Stimulated activated CD4-positive, alpha-beta T cell treated with anti-CD3 and anti-CD28 coated beads, Interleukin-12 subunit alpha, Interleukin-12 subunit beta, amount 100 ng/mL, for 24 hours (primary cell): Measurements from ENCODE around the gene RAP1GAP2.
"Not testable (repeated sequence)": the region's sequence is repeated elsewhere in the genome, so short reads cannot be mapped to it uniquely, and the experiment has no call there.

ENCODE experiments used
- DNase-seq, 2 experiments: peaks; one replicate each; pipeline ENCODE4 v3.0.0-alpha.2; 2020; ENCODE audit warnings: low read depth in 2 of 2

Gene RAP1GAP2

DNA sequence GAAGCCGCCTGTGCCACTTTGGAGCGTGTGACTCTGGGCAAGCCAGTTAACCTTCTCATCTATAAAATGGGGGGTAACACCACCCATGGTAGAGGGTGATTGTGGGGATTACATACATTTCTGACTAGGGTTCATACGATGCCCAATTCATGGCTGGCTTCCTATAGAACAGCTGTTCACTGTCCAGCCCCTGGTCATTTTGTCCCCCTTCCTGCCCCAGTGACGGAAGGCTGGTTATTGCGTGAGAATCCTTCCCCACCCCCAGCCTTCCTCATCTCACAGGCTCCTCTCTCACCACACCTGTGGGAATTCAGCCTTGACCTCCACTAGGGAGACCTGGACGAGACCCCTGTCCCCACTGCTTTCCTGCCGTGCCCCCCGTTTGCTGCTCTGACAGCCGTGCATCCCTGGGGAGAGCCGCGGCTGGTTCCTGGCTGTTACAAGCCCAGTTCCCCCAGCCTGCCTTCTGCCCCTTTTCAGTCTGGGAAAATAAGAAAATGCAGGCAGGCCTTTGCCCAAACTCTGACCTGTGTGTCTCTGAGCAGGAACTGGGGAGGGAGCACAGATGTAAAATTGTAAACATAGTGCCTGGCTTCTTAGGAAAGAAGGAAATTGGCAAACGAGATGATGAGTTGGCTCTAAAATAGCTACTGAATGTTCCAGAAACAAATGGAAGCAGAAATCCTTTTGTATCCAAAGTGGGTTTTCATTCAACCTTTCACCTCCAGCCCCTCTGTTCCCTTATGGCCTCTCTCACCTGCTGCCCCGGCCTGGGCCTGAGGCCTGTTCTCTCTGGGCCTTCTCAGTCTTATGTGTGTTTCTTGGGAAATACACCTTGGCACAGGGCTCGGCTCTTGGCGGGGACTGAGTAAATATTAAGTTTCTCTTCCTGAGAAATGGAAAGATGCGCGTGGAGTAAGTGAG is 199.9 kb downstream of the RAP1GAP2 start:
- no peak for DNase-seq

- no peak for DNase-seq
These were observed 200.8 kb downstream of the RAP1GAP2 start for GRCh38 chr17:2996810-2997670.

DNA sequence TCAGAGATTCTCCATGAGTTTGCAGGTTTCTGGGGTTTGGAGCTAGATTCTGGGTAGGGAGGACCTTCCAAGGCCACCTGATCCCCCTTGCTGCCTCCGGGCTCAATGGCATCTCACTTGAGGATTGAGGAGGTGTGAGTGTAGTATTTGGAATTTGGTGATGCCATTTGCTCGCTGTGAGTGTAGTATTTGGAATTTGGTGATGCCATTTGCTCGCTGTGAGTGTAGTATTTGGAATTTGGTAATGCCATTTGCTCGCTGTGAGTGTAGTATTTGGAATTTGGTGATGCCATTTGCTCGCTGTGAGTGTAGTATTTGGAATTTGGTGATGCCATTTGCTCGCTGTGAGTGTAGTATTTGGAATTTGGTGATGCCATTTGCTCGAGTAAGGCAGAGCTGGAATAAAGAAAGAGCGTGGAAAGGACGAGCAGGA is 202.2 kb downstream of the RAP1GAP2 start:
- not testable (repeated sequence) for DNase-seq

- no peak for DNase-seq
These were observed 206.5 kb downstream of the RAP1GAP2 start for GRCh38 chr17:3002538-3003295.

GRCh38 chr17:3003296-3004149 is 207.3 kb downstream of the RAP1GAP2 start:
- DNase-seq: no peak

DNA sequence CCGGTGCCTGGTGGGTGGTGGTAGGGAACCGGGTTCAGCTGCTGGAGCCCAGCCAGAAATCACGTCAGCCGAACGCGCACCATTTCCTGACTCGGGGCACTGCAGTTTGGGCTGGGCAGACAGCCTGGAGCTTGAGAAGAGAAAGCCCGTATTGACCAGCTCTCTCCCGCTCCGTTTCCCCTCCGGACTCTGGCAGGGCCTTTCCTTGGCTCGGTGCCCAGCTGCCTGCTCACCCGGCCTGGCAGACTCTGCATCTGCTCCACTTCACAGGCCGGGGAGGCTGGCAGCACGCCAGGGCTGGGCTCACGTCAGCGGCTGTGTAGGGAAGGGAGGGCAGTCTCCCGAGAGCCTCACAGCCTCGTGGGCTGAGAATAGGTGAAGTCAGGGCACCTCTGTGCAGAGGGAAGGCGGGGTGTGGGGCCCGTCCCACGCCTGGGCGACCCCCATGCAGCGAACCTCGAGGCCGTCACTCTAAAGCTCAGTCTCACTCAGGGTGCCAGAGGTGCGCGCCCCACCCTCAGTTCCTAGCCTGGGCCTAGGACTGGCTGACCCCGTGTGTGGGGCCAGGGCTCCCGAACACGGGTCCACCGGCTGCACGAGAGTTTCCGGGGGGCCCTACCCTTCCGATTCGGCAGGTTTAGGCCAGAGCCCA is 208.0 kb downstream of the RAP1GAP2 start:
- DNase-seq: peak; percentile 23 to 40

DNA sequence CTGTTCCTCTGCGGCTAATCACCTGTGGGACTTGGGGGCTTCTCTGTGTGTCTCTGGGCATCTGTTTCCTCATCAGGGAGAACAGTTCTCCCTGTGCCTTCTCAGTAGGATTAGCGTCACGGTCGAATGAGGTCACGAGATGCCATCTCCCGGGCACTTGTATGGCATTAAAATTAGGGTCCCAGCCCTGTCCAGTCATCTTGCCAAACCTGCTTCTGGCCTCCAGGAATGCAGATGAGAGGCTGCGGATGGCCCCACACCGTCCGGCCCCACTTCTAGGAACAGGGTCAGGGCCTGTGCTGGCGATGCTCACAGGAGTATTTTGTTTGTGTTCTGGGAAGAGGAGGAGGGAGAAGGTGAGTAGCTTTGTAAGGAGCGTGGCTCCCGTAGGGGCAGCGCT is 208.7 kb downstream of the RAP1GAP2 start:
- no peak for DNase-seq

DNA sequence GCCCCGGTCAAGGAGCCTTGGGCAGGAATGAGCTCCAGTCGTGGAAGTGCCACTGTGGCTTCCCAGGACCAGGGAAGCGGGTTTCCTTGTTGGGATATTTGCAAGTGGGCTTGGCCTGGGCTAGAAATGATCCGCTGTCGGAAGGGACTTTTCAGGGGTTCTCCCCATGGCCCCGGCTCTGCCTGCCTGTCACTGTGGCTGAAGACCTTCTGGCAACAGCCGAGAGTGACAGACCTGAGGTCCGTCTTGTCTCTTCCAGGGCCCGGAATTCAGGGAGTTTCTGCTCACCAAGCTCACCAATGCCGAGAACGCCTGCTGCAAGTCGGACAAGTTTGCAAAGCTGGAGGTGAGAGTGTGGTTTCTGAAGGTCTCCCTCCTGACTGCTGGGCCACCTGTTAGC is 209.5 kb downstream of the RAP1GAP2 start:
- no peak for DNase-seq

GRCh38 chr17:3006801-3007200 is 210.6 kb downstream of the RAP1GAP2 start:
- no peak for DNase-seq

DNA sequence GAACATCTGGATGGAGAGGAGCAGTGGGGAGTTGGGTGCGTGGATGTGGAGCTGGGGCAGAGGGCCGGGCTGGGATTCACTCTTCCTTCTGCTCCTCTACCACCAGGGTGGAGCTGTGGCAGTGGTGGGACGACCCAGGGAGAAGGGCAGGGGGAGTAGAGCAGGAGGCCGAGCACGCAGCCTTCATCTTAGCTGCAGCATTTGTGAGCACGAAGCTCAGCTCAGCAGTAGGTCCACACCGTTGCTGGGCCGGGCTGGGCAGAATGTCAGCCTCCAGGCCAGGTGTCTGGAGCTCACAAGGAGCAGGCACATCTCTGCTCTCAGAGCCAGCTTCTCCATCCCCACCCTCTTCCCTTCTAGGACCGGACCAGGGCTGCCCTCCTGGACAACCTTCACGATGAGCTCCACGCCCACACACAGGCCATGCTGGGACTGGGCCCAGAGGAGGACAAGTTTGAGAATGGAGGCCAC is 211.4 kb downstream of the RAP1GAP2 start:
- no peak for DNase-seq

- no peak for DNase-seq
These were observed 212.4 kb downstream of the RAP1GAP2 start for GRCh38 chr17:3008336-3009288.

- DNase-seq: no peak
These were observed 213.2 kb downstream of the RAP1GAP2 start for GRCh38 chr17:3009411-3009920.

GRCh38 chr17:3011891-3012290 is 215.7 kb downstream of the RAP1GAP2 start:
- no peak for DNase-seq

DNA sequence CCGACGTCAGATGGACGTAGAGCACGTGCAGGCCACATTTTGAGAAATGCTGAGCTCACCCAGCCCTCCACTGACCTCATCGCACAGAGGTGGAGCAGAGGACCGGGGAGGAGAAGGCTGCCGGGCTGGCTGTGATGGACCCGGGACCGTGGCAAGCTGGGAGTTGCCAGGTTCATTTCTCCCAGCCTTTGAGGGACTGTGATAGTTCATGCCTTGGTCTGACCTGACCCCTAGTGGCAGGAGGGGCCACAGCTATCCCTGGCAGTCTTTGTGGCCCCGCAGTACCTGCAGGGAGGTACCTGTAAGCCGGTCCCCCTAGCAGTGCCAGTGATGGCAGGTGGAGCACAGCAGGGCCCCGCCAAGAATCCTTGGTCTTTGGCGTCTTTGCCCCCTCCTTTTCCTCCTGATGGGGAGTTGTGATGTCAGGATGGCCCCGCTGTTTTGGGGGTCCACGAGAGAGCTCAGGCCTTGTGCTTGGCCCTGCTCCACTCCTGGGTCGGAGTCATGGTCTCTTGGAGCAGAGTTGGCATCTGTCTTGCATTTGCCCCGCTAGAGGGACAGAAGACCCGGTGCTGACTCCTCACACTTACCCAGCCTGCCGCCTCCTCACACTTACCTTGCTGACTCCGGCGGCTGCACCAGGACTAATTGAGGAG is 216.8 kb downstream of the RAP1GAP2 start:
- DNase-seq: peak; percentile 13 to 43

GRCh38 chr17:3015890-3016289 is 219.7 kb downstream of the RAP1GAP2 start:
- no peak for DNase-seq

- DNase-seq: no peak
These were observed 221.7 kb downstream of the RAP1GAP2 start for GRCh38 chr17:3017936-3018335.

DNA sequence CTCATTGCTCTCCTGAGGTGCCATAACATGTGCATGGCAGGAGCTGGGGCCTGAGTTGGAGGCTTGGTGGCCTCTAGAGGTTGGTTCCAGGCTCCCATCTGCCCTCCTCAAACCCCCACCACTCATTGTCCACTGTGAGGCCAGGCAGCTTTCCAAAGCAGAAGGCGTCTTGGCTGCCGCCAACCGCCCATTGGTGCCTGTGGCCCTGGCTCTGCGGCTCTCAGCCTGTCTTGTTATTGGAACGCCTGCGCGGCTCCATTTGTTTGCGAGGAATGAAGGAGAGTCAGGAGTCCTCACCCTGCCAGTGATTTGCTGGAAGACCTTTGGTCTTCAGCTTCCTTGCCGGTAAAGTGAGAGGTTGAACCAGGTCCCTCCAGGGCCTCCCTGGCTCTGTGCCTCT is 223.5 kb downstream of the RAP1GAP2 start:
- DNase-seq: no peak

GRCh38 chr17:3020381-3020780 is 224.1 kb downstream of the RAP1GAP2 start:
- no peak for DNase-seq
